Vein endothelial cell (primary cell): ENCODE measurements around the gene GALNS. TPM values are rescaled to one million over a fixed set of nuclear protein-coding genes. Genes with fewer than 3 reads are reported as not detected.

Experiments
- total RNA-seq: library from RNA; depleted of rRNA; stranded (reverse); fragments of >200 nt; gene quantifications from 2 replicates; pipeline ENCODE4 v1.2.3, GENCODE V29; 2012

GALNS gene, protein sequence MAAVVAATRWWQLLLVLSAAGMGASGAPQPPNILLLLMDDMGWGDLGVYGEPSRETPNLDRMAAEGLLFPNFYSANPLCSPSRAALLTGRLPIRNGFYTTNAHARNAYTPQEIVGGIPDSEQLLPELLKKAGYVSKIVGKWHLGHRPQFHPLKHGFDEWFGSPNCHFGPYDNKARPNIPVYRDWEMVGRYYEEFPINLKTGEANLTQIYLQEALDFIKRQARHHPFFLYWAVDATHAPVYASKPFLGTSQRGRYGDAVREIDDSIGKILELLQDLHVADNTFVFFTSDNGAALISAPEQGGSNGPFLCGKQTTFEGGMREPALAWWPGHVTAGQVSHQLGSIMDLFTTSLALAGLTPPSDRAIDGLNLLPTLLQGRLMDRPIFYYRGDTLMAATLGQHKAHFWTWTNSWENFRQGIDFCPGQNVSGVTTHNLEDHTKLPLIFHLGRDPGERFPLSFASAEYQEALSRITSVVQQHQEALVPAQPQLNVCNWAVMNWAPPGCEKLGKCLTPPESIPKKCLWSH
- 19.9 and 30.8 TPM in 2 replicates for total RNA-seq

DNA sequence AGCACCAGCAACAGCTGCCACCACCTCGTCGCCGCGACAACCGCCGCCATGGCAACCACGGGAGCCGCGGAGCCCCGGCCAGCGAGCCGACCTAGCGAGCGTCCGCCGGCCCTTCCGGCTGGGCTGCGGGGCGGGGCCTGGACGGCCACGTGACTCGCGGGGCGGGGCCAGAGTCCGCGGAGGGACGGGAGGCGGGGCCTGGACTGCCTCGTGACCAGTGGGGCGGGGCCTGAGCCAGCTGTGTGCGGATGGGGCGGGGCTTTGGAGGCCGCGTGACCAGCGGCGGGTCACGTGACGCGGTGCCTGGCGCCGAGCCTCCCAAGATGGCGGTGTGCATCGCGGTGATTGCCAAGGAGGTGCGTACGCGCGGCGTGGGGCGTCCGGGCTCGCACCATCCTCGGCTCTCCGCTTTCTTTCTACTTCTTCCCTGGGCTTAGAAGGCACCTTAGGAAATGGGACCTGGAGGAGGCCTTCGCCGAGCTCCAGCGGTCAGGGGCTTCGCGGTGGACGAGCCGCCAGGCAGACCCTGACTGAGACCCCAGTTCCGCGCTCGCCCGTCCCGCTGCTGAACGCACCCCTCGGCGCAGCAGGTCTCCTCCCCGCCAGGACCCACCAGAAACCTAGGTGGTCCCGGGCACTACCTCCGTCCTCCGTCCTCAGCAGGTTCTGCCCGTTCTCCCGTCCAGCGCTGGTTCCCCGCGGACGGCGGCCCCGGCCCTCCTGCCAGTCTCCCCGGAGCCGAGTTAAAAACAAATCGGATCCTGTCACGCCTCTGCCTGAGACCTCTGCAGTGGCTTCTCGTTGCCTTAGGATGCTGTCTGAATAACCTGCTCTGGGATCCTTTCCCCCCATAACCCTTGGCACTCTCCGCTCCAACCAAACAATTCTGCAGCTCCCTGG lies at the start of gene GALNS, which contains the start of gene TRAPPC2L:
Gene GALNS (minus strand): TSS at position 120 of the 900 bp plus-strand sequence. CDS start 70 bp downstream, at position 50.
Gene TRAPPC2L (plus strand): TSS at position 300 of the 900 bp plus-strand sequence. CDS start 24 bp downstream, at position 324.

DNA sequence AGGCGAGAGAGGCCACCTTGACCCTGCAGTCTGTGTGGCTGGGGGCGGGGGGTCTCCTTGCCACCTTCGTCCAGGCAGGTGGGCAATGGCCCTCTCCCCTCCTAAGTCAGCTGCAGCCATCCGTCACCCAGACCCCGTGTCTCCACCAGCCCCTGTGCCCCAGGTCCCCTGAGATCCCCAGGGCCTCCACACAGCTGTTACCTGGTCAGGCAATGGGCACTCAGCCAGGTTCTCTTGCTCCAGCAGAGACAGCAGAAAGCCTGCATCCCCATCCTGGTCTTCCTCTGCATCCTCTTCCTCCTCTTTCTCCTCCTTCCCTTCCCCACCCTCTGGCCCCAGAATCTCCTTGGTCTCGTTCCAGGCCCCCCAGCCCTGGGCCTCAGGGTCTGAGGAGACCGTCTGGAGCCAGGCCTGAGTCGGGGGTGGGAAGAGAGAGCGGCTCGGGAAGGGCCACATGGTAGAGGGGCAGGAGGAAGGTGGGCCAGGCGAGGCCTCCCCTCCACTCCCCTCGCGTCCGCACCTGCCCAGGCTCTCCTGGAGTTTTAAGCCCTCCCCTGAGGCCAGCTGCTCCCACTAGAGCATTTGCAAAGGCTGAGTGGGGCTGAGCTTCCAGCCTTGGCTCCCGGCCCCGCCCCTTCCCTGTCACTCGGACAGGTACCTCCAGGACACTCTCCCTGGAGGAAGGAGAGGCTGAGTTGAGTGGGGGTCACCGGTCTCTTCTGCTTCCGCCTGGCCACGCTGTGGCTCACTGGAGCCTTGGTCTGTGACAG lies 9.6 kb upstream of the GALNS start, which contains the start of gene PABPN1L:
Gene PABPN1L (minus strand): TSS at position 510 of the 770 bp plus-strand sequence. CDS start 54 bp downstream, at position 456.

DNA sequence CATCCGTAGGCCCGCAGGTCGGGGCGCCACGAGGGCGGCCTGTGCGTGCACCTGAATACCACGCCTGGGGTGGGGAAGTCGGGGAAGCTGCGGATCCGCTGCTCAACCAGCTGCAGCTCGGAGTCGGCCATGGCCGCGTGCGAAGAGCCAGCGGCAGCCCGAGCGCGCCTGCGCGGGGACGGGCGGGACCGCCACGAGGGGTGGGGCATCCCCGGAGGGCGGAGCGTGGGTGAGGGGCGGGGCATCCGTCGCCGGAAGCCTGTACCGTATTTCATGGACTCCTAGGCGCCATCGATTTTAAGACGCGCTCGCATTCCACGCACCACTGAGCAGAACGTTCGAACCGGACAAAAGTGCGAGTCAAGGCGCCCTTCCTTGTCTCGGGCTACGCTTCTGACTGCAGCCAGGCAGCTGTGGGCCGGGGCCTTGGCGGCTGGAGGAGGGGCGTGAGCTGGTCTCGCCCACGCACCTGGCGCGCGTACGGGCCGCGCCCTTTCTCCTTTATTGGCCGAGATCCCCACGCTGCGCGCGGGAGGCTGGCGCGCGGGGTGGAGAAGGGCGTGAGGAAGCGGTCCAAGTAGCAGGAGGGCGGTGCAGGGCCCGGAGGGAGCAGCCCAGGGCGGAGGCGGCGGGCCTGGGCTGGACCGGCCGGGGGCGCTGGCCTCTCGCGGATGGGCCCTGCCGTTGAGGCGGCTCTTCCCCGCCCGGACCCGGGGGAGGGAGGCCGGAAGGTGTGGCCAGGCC lies 44.8 kb downstream of the GALNS start, which contains the start of gene APRT:
Gene APRT (minus strand): TSS at position 160 of the 744 bp plus-strand sequence. CDS start 29 bp downstream, at position 131.

DNA sequence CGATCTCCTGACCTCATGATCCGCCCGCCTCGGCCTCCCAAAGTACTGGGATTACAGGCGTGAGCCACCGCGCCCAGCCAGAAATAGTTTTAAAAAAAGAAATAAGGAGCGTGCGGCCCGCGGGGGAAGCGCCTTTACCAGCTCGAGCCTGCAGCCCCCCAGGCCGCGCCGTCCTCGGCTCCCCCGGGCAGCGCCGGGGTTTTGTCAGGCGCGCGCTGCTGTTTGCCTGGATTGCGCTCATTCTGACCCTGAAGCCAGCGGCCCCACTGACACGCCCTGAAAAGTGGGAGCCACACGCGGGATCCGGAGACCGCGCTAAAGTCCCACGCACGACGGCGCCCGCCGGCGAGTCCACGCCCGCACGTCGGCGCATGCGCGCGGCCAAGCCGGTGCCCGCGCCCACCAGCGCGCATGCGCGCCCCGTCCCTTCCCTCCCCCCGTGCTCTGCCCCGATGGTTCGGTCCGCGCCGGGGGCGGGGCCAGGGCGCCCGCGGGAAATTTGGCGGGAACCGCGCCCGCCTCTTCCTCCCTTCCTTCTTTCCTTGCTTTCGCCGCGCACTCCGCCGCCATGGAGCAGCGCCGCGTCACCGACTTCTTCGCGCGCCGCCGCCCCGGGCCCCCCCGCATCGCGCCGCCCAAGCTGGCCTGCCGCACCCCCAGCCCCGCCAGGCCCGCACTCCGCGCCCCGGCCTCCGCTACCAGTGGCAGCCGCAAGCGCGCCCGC lies 53.3 kb downstream of the GALNS start, which contains the start of gene CDT1:
Gene CDT1 (plus strand): TSS at position 526 of the 724 bp plus-strand sequence. CDS start 43 bp downstream, at position 569.

DNA sequence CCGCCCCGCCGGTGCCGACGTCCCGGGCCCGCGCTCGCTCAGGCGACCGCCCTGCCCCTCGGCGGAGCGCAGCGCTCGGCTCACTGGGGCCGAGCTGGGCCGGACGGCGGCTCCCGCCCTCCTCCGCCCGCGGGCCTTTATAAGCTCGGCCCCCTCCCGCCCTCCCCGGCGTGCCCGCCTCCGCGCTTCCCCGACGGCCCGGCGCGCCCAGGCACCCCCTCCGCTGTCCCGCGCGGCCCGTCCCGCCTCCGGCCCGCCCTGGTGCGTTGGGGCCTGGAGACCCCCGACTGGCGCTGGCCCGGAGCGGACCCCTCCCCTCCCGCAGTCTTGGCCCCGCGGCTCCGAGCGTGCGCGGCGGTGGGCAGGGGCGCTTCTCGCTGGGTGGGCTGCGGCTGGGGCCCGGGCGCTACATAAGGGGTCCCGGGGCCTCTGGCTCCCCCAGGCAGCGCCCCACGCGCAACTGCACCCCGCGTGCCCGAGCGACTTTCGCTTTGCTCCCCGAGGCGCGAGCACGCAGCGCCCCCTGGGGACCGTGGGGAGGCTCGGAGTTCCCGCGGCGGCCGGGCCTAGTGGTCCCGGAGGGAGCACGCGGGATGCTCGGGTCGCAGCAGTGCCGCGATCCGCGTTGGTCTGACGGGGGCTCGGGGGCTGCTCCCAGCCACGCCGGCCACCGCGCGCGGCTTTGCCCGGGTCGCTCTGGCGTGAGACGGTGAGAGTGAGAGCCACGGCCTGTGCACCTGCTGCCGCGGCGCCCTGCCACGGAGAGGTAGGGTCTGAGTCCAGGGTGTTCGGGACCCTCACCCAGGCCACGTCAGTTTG lies 71.4 kb downstream of the GALNS start, which contains the start of gene PIEZO1:
Gene PIEZO1 (minus strand): TSS at position 115 of the 819 bp plus-strand sequence. CDS start 256 bp downstream, outside the sequence.

Other genes with a start within 250 kb of the GALNS start
- 0.10 and 0.33 TPM in 2 replicates for gene IL17C, start 218.4 kb downstream of the GALNS start, total RNA-seq
- gene CYBA, start 205.9 kb downstream of the GALNS start, total RNA-seq = 124 and 270 TPM in 2 replicates
- 36.3 and 50.8 TPM in 2 replicates for gene MVD, start 193.9 kb downstream of the GALNS start, total RNA-seq
- 0.19 and 0.33 TPM in 2 replicates for gene SNAI3, start 170.4 kb downstream of the GALNS start, total RNA-seq
- gene RNF166, start 150.5 kb downstream of the GALNS start, total RNA-seq = 18.0 and 27.8 TPM in 2 replicates
- 26.7 and 36.6 TPM in 2 replicates for gene CTU2, start 150.4 kb downstream of the GALNS start, total RNA-seq
- 239 and 332 TPM in 2 replicates for gene PIEZO1, start 71.7 kb downstream of the GALNS start, total RNA-seq
- 12.1 and 14.7 TPM in 2 replicates for gene CDT1, start 53.2 kb downstream of the GALNS start, total RNA-seq
- gene APRT, start 45.0 kb downstream of the GALNS start, total RNA-seq = 96.6 and 121 TPM in 2 replicates
- gene TRAPPC2L, start 180 bp upstream of the GALNS start, total RNA-seq = 47.6 and 54.9 TPM in 2 replicates
- gene PABPN1L, start 9.7 kb upstream of the GALNS start, total RNA-seq = not detected in 2 replicates
- 0.19 TPM in 1 of 2 replicates, not detected in the other for gene CBFA2T3, start 120.3 kb upstream of the GALNS start, total RNA-seq
- 27.0 and 35.6 TPM in 2 replicates for gene ACSF3, start 236.9 kb upstream of the GALNS start, total RNA-seq